ENCODE data around the gene RANBP1. TPM values are rescaled to one million over a fixed set of nuclear protein-coding genes. Genes with fewer than 3 reads are reported as not detected.

RANBP1 gene
- total RNA-seq, 1 experiment from 2014 or later = 522 TPM

GRCh38 chr22:20155330-20156041 lies 39.6 kb downstream of the RANBP1 start:
- no peak overlapping the region for H4K5ac ChIP-seq (ENCODE audit: insufficient read length, low read depth, low read length)
- H2AFZ ChIP-seq (ENCODE audit: low read length) = no peak overlapping the region
- H3K23ac ChIP-seq (ENCODE audit: insufficient read length, low read depth, low read length) = no peak overlapping the region
- no peak overlapping the region for H2AK5ac ChIP-seq (ENCODE audit: insufficient read length, low read length)
- peaks cover 5% of the 10 kb centered on the region for H3K23me2 ChIP-seq (ENCODE audit: insufficient read length, low read depth, low read length, poor library complexity, severe bottlenecking)
- no peak overlapping the region for H3K9ac ChIP-seq (ENCODE audit: extremely low read depth, insufficient read length, low read length)
- Mint-ChIP-seq H3K36me3 (ENCODE audit: insufficient read depth in 1 of 3, low read depth in 3 of 3) (no peaks in the 10 kb centered on the region), H3K9me3 (no peaks in the 10 kb centered on the region; a peak in 1 of 5 replicates), H3K27me3 (ENCODE audit: low read depth) (no peaks in the 10 kb centered on the region), H3K4me3 (no peak overlapping the region), H3K27ac (no peak overlapping the region), H3K4me1 (peaks cover 6 to 14% of the 10 kb centered on the region in 2 experiments)
- no CpG with 5 or more reads among the region's 30 CpGs for whole genome bisulfite sequencing (ENCODE audit: extremely low coverage, insufficient read length, low lambda C conversion rate)
- DNase-seq = no peak
- no peaks in the 10 kb centered on the region for H3K79me2 ChIP-seq (ENCODE audit: insufficient read depth, low read length)
- H3K4me1 ChIP-seq (ENCODE audit: insufficient read depth, low read length) = no peaks in the 10 kb centered on the region
- no peak overlapping the region for H3K27ac ChIP-seq (ENCODE audit: insufficient read length, low read depth, low read length)
- H2BK15ac ChIP-seq (ENCODE audit: low read depth, low read length) = no peak overlapping the region
- H2BK120ac ChIP-seq (ENCODE audit: low read depth, low read length, poor library complexity, severe bottlenecking) = no peak overlapping the region
- H3K9me3 ChIP-seq (ENCODE audit: control insufficient read depth, low read depth, low read length) = no peaks in the 10 kb centered on the region
- no peak overlapping the region for H3K4ac ChIP-seq (ENCODE audit: low read depth, low read length)
- H3K18ac ChIP-seq (ENCODE audit: insufficient read length, low read depth, low read length) = no peak overlapping the region
- no peaks in the 10 kb centered on the region for H3K27me3 ChIP-seq (ENCODE audit: insufficient read depth, low read length)
- no peak overlapping the region for H3K4me2 ChIP-seq (ENCODE audit: insufficient read depth, insufficient read length, low read length)
- no peaks in the 10 kb centered on the region for H4K20me1 ChIP-seq (ENCODE audit: control insufficient read depth, insufficient read depth, insufficient read length)
- H4K8ac ChIP-seq (replicated peaks; ENCODE audit: insufficient read length, low read depth, low read length) = no peak overlapping the region
- H4K91ac ChIP-seq (ENCODE audit: insufficient read length, low read depth, low read length) = no peak overlapping the region
- H2BK12ac ChIP-seq (ENCODE audit: insufficient read length, low read depth, low read length) = no peak overlapping the region
- H3K79me1 ChIP-seq (ENCODE audit: insufficient read depth, low read depth, low read length, poor library complexity, severe bottlenecking) = no peaks in the 10 kb centered on the region
- no peak for TF ChIP-seq CTCF (conservative IDR thresholded peaks at IDR 0.05)
- H3K14ac ChIP-seq (ENCODE audit: insufficient read depth, low read length) = no peak overlapping the region; the same call in 1 of the 2 replicates
- H2BK20ac ChIP-seq (ENCODE audit: low read depth, low read length, poor library complexity, severe bottlenecking) = no peak overlapping the region
- no peak overlapping the region for H3T11ph ChIP-seq (ENCODE audit: low read length)
- no peak overlapping the region for H3K56ac ChIP-seq (ENCODE audit: insufficient read length, low read depth, low read length)
- H2BK5ac ChIP-seq (ENCODE audit: insufficient read length, low read length) = no peak overlapping the region

Measured in H9 (cell line).